Measurements from ENCODE around the gene PRLR. TPM values are rescaled to one million over a fixed set of nuclear protein-coding genes. Genes with fewer than 3 reads are reported as not detected.

Gene PRLR
- total RNA-seq, 1 experiment from 2014 or later: 0.59 TPM

DNA sequence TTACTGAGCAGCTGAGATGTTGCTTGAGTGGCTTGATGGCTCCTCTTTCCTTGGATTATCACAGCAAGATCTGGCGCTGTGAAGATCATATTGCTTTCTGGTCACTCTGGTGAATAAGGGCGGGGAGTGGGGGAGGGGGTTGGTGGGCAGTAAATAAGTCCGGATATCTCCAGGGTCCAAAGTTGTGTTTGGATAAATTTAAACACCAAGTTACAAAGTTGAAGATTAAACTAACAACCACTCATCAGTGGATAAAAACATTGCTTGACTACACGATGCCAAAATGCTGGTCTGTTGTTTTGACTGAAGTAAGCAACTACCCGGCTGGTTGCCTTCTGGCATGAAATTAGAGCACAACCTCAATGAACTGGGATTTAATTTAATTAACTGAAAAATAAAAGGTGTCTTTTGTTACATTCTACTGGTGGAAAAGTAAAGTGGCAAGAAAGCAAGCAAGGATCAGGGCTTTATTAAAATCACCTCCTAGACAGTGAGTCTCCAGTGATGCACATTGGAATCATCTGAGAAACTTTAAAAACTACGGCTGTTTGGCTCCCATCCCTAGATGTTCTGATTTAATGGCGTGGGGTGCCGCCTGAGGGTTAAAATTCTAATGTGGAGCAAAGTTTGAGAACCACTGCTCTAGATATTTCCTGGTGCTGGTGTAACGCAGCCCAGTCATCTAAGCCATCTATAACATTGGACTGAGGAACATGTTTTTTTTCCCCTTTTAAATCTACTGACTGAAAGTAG, 95.8 kb downstream of the PRLR start:
- Mint-ChIP-seq H3K27me3 (ENCODE audit: unreplicated experiment) (no peaks in the 10 kb centered on the region), H3K4me3 (ENCODE audit: low read depth, unreplicated experiment) (no peak overlapping the region), H3K9me3 (ENCODE audit: low read depth, unreplicated experiment) (peaks cover 11% of the 10 kb centered on the region), H3K27ac (ENCODE audit: unreplicated experiment) (no peak overlapping the region), H3K4me1 (ENCODE audit: low read depth, unreplicated experiment) (no peaks in the 10 kb centered on the region), H3K36me3 (ENCODE audit: insufficient read depth, unreplicated experiment) (no peaks in the 10 kb centered on the region)
- TF ChIP-seq CTCF (IDR thresholded peaks at IDR 0.05; ENCODE audit: unreplicated experiment): no peak
- DNase-seq: no peak
- BruUV-seq (replicated peaks): no TSS peak
- intact Hi-C loops (cut with micrococcal nuclease; ENCODE audit: unreplicated experiment): no loop called here
- CTCF ChIA-PET: no interaction called here

DNA sequence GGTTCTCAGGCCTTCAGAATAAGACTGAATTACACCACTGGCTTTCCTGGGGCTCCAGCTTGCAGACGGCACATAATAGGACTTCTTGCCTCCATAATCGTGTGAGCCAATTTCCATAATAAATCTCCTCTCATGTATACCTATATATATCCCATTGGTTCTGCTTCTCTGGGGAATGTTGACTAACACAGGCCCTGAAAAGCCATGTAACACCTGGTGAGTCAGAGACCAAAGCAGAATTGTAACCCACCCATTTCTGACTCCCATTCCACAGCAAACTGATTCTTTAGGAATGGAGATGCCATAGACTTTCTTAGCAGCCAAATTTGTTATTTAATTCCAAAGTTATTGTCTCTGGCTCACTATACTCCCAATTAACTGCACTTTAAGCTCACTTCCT, 97.1 kb downstream of the PRLR start:
- intact Hi-C loops (cut with micrococcal nuclease; ENCODE audit: unreplicated experiment): no loop called here
- no peaks in the 10 kb centered on the region for H3K4me1 Mint-ChIP-seq (ENCODE audit: low read depth, unreplicated experiment)
- no peak overlapping the region for H3K4me3 Mint-ChIP-seq (ENCODE audit: low read depth, unreplicated experiment)
- no TSS peak for BruUV-seq (replicated peaks)
- H3K9me3 Mint-ChIP-seq (ENCODE audit: low read depth, unreplicated experiment): peaks cover 9% of the 10 kb centered on the region
- H3K27me3 Mint-ChIP-seq (ENCODE audit: unreplicated experiment): no peaks in the 10 kb centered on the region
- H3K36me3 Mint-ChIP-seq (ENCODE audit: insufficient read depth, unreplicated experiment): no peaks in the 10 kb centered on the region
- no peak overlapping the region for H3K27ac Mint-ChIP-seq (ENCODE audit: unreplicated experiment)
- CTCF ChIA-PET: no interaction called here
- DNase-seq: no peak
- TF ChIP-seq CTCF (IDR thresholded peaks at IDR 0.05; ENCODE audit: unreplicated experiment): no peak

DNA sequence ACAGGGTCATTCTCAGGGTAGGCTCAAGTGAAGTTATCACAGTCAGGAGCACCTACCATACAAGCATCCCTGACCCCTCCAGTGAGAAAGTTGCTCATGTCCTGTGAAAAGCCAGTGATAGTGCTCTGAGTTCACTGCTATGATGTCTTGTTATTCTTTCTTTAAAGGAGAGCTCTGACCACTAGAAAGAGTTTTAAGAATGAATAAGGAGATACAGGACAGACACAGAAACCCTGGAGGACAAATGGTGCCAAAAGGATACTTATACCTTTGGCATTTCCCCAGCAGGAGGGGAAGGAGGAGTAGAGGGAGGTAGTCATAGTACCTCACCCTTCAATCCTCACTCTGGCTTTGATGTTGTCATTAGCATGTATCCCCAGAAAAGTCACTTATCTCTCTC, 98.6 kb downstream of the PRLR start:
- Mint-ChIP-seq H3K9me3 (ENCODE audit: low read depth, unreplicated experiment) (peaks cover 11% of the 10 kb centered on the region), H3K36me3 (ENCODE audit: insufficient read depth, unreplicated experiment) (no peaks in the 10 kb centered on the region), H3K27ac (ENCODE audit: unreplicated experiment) (no peak overlapping the region), H3K4me3 (ENCODE audit: low read depth, unreplicated experiment) (no peak overlapping the region), H3K4me1 (ENCODE audit: low read depth, unreplicated experiment) (no peaks in the 10 kb centered on the region), H3K27me3 (ENCODE audit: unreplicated experiment) (no peaks in the 10 kb centered on the region)
- TF ChIP-seq CTCF (IDR thresholded peaks at IDR 0.05; ENCODE audit: unreplicated experiment): no peak
- CTCF ChIA-PET: interaction anchor here (0.5 kb wide), 2 partner anchors 1398 to 1732 kb away, joined by 3 to 5 read pairs; no protein-coding TSS in a partner anchor
- intact Hi-C loops (cut with micrococcal nuclease; ENCODE audit: unreplicated experiment): no loop called here
- no peak for DNase-seq
- BruUV-seq (replicated peaks): no TSS peak

- no peaks in the 10 kb centered on the region for H3K36me3 Mint-ChIP-seq (ENCODE audit: insufficient read depth, unreplicated experiment)
- peak; percentile 9 for DNase-seq
- H3K4me1 Mint-ChIP-seq (ENCODE audit: low read depth, unreplicated experiment): no peaks in the 10 kb centered on the region
- H3K27me3 Mint-ChIP-seq (ENCODE audit: unreplicated experiment): no peaks in the 10 kb centered on the region
- intact Hi-C loops (cut with micrococcal nuclease; ENCODE audit: unreplicated experiment): no loop called here
- no peak overlapping the region for H3K27ac Mint-ChIP-seq (ENCODE audit: unreplicated experiment)
- CTCF ChIA-PET: interaction anchor here (0.7 kb wide), 1 partner anchor 16 kb away, joined by 3 read pairs; no protein-coding TSS in a partner anchor
- BruUV-seq (replicated peaks): no TSS peak
- no peak overlapping the region for H3K4me3 Mint-ChIP-seq (ENCODE audit: low read depth, unreplicated experiment)
- no peak for TF ChIP-seq CTCF (IDR thresholded peaks at IDR 0.05; ENCODE audit: unreplicated experiment)
- peaks cover 8% of the 10 kb centered on the region for H3K9me3 Mint-ChIP-seq (ENCODE audit: low read depth, unreplicated experiment)
These were observed 100.3 kb downstream of the PRLR start for GRCh38 chr5:35129921-35130485.

All from Calu3 (cell line).